Measurements from ENCODE around the gene SMARCA1.
"Not testable (repeated sequence)": the region's sequence is repeated elsewhere in the genome, so short reads cannot be mapped to it uniquely, and the experiment has no call there.

SMARCA1 gene

GRCh38 chrX:129523079-129523911 is at the start of gene SMARCA1:
SMARCA1 (minus strand) TSS chrX:129523490; CDS start chrX:129523370, 120 bp downstream.
- DNase-seq (ENCODE audit: low read depth), result no peak

GRCh38 chrX:129572422-129572821 is 49.1 kb upstream of the SMARCA1 start:
- no peak for DNase-seq (ENCODE audit: low read depth)

GRCh38 chrX:129568349-129568748 is 45.1 kb upstream of the SMARCA1 start:
- DNase-seq (ENCODE audit: low read depth), result no peak

GRCh38 chrX:129566073-129566472 is 42.8 kb upstream of the SMARCA1 start:
- DNase-seq (ENCODE audit: low read depth), result no peak

- no peak for DNase-seq (ENCODE audit: low read depth)
These were observed 41.9 kb upstream of the SMARCA1 start for GRCh38 chrX:129565046-129565650.

GRCh38 chrX:129564345-129564744 is 41.1 kb upstream of the SMARCA1 start:
- not testable (repeated sequence) for DNase-seq (ENCODE audit: low read depth)

GRCh38 chrX:129561453-129561852 is 38.2 kb upstream of the SMARCA1 start:
- no peak for DNase-seq (ENCODE audit: low read depth)

GRCh38 chrX:129559783-129560182 is 36.5 kb upstream of the SMARCA1 start:
- DNase-seq (ENCODE audit: low read depth), result no peak

- no peak for DNase-seq (ENCODE audit: low read depth)
These were observed 34.7 kb upstream of the SMARCA1 start for GRCh38 chrX:129557844-129558480.

- no peak for DNase-seq (ENCODE audit: low read depth)
These were observed 33.6 kb upstream of the SMARCA1 start for GRCh38 chrX:129556806-129557315.

GRCh38 chrX:129554816-129555215 is 31.5 kb upstream of the SMARCA1 start:
- not testable (repeated sequence) for DNase-seq (ENCODE audit: low read depth)

- DNase-seq (ENCODE audit: low read depth), result no peak
These were observed 30.5 kb upstream of the SMARCA1 start for GRCh38 chrX:129553619-129554288.

- DNase-seq (ENCODE audit: low read depth), result no peak
These were observed 25.8 kb upstream of the SMARCA1 start for GRCh38 chrX:129549124-129549523.

- no peak for DNase-seq (ENCODE audit: low read depth)
These were observed 22.1 kb upstream of the SMARCA1 start for GRCh38 chrX:129545408-129545807.

- no peak for DNase-seq (ENCODE audit: low read depth)
These were observed 21.5 kb upstream of the SMARCA1 start for GRCh38 chrX:129544780-129545179.

- no peak for DNase-seq (ENCODE audit: low read depth)
These were observed 17.5 kb upstream of the SMARCA1 start for GRCh38 chrX:129540722-129541184.

GRCh38 chrX:129540068-129540653 is 16.9 kb upstream of the SMARCA1 start, which contains the start of gene OCRL:
OCRL (plus strand) TSS chrX:129540259; CDS start chrX:129540440, 181 bp downstream.
- no peak for DNase-seq (ENCODE audit: low read depth)

GRCh38 chrX:129534816-129535578 is 11.7 kb upstream of the SMARCA1 start:
- DNase-seq (ENCODE audit: low read depth), result no peak

- DNase-seq (ENCODE audit: low read depth), result no peak
These were observed 7.8 kb upstream of the SMARCA1 start for GRCh38 chrX:129531132-129531531.

- no peak for DNase-seq (ENCODE audit: low read depth)
These were observed 7.1 kb upstream of the SMARCA1 start for GRCh38 chrX:129530410-129530809.
